Measurements from ENCODE around the gene TOP3B.

Gene TOP3B

GRCh38 chr22:21933910-21934309, 48.7 kb downstream of the TOP3B start:
- Histone ChIP-seq H3K36me3 (replicated peaks; ENCODE audit: insufficient read depth, low read length) (no peaks in the 10 kb centered on the region), H3K4me2 (ENCODE audit: low read depth, low read length) (no peak overlapping the region), H4K20me1 (ENCODE audit: insufficient read depth, low read length) (no peaks in the 10 kb centered on the region), H3K4me3 (ENCODE audit: low read length) (no peak overlapping the region), H3K9ac (ENCODE audit: low read length) (no peak overlapping the region), H3K27me3 (replicated peaks; ENCODE audit: insufficient read depth, low read length) (no peaks in the 10 kb centered on the region), H3K79me2 (ENCODE audit: low read length) (no peaks in the 10 kb centered on the region), H3K9me3 (replicated peaks; ENCODE audit: insufficient read depth, low read length) (no peaks in the 10 kb centered on the region), H3F3A (ENCODE audit: insufficient read depth, low read length) (no peaks in the 10 kb centered on the region), H3K4me1 (ENCODE audit: low read length) (peaks cover 5% of the 10 kb centered on the region; the same call in 1 of the 2 replicates), H2AFZ (ENCODE audit: low read length) (no peak overlapping the region), H3K27ac (ENCODE audit: low read length) (no peak overlapping the region), H3K9me2 (replicated peaks; ENCODE audit: insufficient read depth, low read length) (no peaks in the 10 kb centered on the region)
- no peak for DNase-seq
- TF ChIP-seq EZH2phosphoT487 (IDR thresholded peaks at IDR 0.05; ENCODE audit: low read length) = no peak
- no peak for TF ChIP-seq CTCF (IDR thresholded peaks at IDR 0.05; ENCODE audit: low read length)
- TF ChIP-seq EZH2 (optimal IDR thresholded peaks at IDR 0.05; ENCODE audit: low read depth, low read length) = no peak

DNA sequence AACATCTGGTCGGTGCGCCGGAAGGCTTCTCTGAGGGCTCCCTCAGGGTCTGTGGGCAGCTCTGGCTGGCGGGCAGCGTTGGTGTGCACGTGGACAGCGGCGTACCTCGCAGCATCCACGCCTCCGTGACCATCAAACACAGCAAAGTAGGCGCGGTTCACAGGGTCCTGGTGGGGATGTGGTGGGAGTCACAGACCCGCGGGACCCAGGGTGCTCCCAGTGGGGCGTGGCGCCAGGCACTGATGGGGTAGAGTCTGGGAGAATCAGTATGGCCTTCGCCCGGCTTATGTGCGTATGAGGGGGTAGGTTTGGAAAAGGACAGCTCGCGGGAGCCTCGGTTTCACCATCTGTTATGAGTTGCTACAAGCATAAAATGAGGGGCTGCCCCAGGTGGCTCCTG, 49.2 kb downstream of the TOP3B start:
- Histone ChIP-seq H2AFZ (ENCODE audit: low read length) (no peak overlapping the region), H3K9me2 (replicated peaks; ENCODE audit: insufficient read depth, low read length) (no peaks in the 10 kb centered on the region), H3K9me3 (replicated peaks; ENCODE audit: insufficient read depth, low read length) (no peaks in the 10 kb centered on the region), H3K27me3 (replicated peaks; ENCODE audit: insufficient read depth, low read length) (no peaks in the 10 kb centered on the region), H3K79me2 (ENCODE audit: low read length) (no peaks in the 10 kb centered on the region), H3K4me3 (ENCODE audit: low read length) (no peak overlapping the region), H3K4me1 (ENCODE audit: low read length) (peaks cover 5% of the 10 kb centered on the region; the same call in 1 of the 2 replicates), H3K4me2 (ENCODE audit: low read depth, low read length) (no peak overlapping the region), H3F3A (ENCODE audit: insufficient read depth, low read length) (no peaks in the 10 kb centered on the region), H3K9ac (ENCODE audit: low read length) (no peak overlapping the region), H4K20me1 (ENCODE audit: insufficient read depth, low read length) (no peaks in the 10 kb centered on the region), H3K27ac (ENCODE audit: low read length) (no peak overlapping the region), H3K36me3 (replicated peaks; ENCODE audit: insufficient read depth, low read length) (no peaks in the 10 kb centered on the region)
- no peak for DNase-seq
- no peak for TF ChIP-seq CTCF (IDR thresholded peaks at IDR 0.05; ENCODE audit: low read length)
- no peak for TF ChIP-seq EZH2 (optimal IDR thresholded peaks at IDR 0.05; ENCODE audit: low read depth, low read length)
- no peak for TF ChIP-seq EZH2phosphoT487 (IDR thresholded peaks at IDR 0.05; ENCODE audit: low read length)

GRCh38 chr22:21932347-21932746, 50.2 kb downstream of the TOP3B start:
- Histone ChIP-seq H3K36me3 (replicated peaks; ENCODE audit: insufficient read depth, low read length) (no peaks in the 10 kb centered on the region), H3K27me3 (replicated peaks; ENCODE audit: insufficient read depth, low read length) (no peaks in the 10 kb centered on the region), H3K79me2 (ENCODE audit: low read length) (no peaks in the 10 kb centered on the region), H4K20me1 (ENCODE audit: insufficient read depth, low read length) (no peaks in the 10 kb centered on the region), H3K4me3 (ENCODE audit: low read length) (no peak overlapping the region), H3K9me3 (replicated peaks; ENCODE audit: insufficient read depth, low read length) (no peaks in the 10 kb centered on the region), H3K9ac (ENCODE audit: low read length) (no peak overlapping the region), H3K4me1 (ENCODE audit: low read length) (no peaks in the 10 kb centered on the region), H2AFZ (ENCODE audit: low read length) (no peak overlapping the region), H3K9me2 (replicated peaks; ENCODE audit: insufficient read depth, low read length) (no peaks in the 10 kb centered on the region), H3F3A (ENCODE audit: insufficient read depth, low read length) (no peaks in the 10 kb centered on the region), H3K4me2 (ENCODE audit: low read depth, low read length) (no peak overlapping the region), H3K27ac (ENCODE audit: low read length) (no peak overlapping the region)
- no peak for DNase-seq
- TF ChIP-seq EZH2 (optimal IDR thresholded peaks at IDR 0.05; ENCODE audit: low read depth, low read length) (no peak), EZH2phosphoT487 (IDR thresholded peaks at IDR 0.05; ENCODE audit: low read length) (no peak), CTCF (IDR thresholded peaks at IDR 0.05; ENCODE audit: low read length) (no peak)
